CD4-positive, alpha-beta T cell treated with Interleukin-17A for 1 hour (primary cell): ENCODE measurements around the gene SCGB1D2.
A peak's percentile ranks its signal among the peaks of the same experiment; 100 is the strongest.
"Not testable (repeated sequence)": the region's sequence is repeated elsewhere in the genome, so short reads cannot be mapped to it uniquely, and the experiment has no call there.

ENCODE experiments used
- DNase-seq: peaks from one replicate; pipeline ENCODE4 v3.0.0-alpha.2; 2020

Gene SCGB1D2

GRCh38 chr11:62242021-62242420, at the start of gene SCGB1D2:
Gene SCGB1D2, plus strand, starts transcription at chr11:62242239. Its CDS starts 69 bp downstream, at chr11:62242308.
- no peak for DNase-seq

- DNase-seq: no peak
Observed at GRCh38 chr11:62193952-62194351, 48.1 kb upstream of the SCGB1D2 start.

- not testable (repeated sequence) for DNase-seq
Observed at GRCh38 chr11:62195010-62195409, 47.0 kb upstream of the SCGB1D2 start.

- DNase-seq: no peak
Observed at GRCh38 chr11:62195945-62196344, 46.1 kb upstream of the SCGB1D2 start.

GRCh38 chr11:62197400-62197799, 44.6 kb upstream of the SCGB1D2 start:
- DNase-seq: not testable (repeated sequence)

- no peak for DNase-seq
Observed at GRCh38 chr11:62201376-62201775, 40.7 kb upstream of the SCGB1D2 start.

- DNase-seq: no peak
Observed at GRCh38 chr11:62202910-62203309, 39.1 kb upstream of the SCGB1D2 start.

- DNase-seq: no peak
Observed at GRCh38 chr11:62204430-62204829, 37.6 kb upstream of the SCGB1D2 start.

GRCh38 chr11:62205441-62205840, 36.6 kb upstream of the SCGB1D2 start:
- no peak for DNase-seq

- DNase-seq: not testable (repeated sequence)
Observed at GRCh38 chr11:62206276-62207066, 35.6 kb upstream of the SCGB1D2 start.

- no peak for DNase-seq
Observed at GRCh38 chr11:62208785-62209144, 33.3 kb upstream of the SCGB1D2 start.

GRCh38 chr11:62217191-62217748, 24.8 kb upstream of the SCGB1D2 start:
- peak; percentile 2 for DNase-seq

- DNase-seq: no peak
Observed at GRCh38 chr11:62221498-62221897, 20.5 kb upstream of the SCGB1D2 start.

- DNase-seq: no peak
Observed at GRCh38 chr11:62223095-62223494, 18.9 kb upstream of the SCGB1D2 start.

GRCh38 chr11:62233730-62234129, 8.3 kb upstream of the SCGB1D2 start:
- DNase-seq: no peak

GRCh38 chr11:62236187-62236586, 5.9 kb upstream of the SCGB1D2 start:
- DNase-seq: no peak

- DNase-seq: no peak
Observed at GRCh38 chr11:62237499-62237898, 4.5 kb upstream of the SCGB1D2 start.

- no peak for DNase-seq
Observed at GRCh38 chr11:62238151-62238550, 3.9 kb upstream of the SCGB1D2 start.

GRCh38 chr11:62241095-62241494, 944 bp upstream of the SCGB1D2 start:
- no peak for DNase-seq

- DNase-seq: no peak
Observed at GRCh38 chr11:62245271-62245753, 3.3 kb downstream of the SCGB1D2 start.

- no peak for DNase-seq
Observed at GRCh38 chr11:62251698-62252097, 9.7 kb downstream of the SCGB1D2 start.

GRCh38 chr11:62253999-62254542, 12.0 kb downstream of the SCGB1D2 start:
- DNase-seq: no peak

GRCh38 chr11:62256281-62256680, 14.2 kb downstream of the SCGB1D2 start:
- DNase-seq: no peak

GRCh38 chr11:62260261-62260953, 18.4 kb downstream of the SCGB1D2 start:
- DNase-seq: no peak
